Endothelial cell of umbilical vein (primary cell): Measurements from ENCODE around the gene HOXA10. TPM values are rescaled to one million over a fixed set of nuclear protein-coding genes. Genes with fewer than 3 reads are reported as not detected.

Source experiments
- BruUV-seq: library from RNA; stranded (reverse); fragments of 400-500 nt; replicated peaks from 2 replicates; lab custom pipeline; 2021; lab: Mats Ljungman, UMichigan
- CTCF ChIA-PET: fragments of 300-600, 350-600 bp; sonication (Branson Sonifier 250); formaldehyde crosslinking; loops from one replicate; lab custom pipeline; 2021; ENCODE audit warnings: antibody characterized with exemption, inconsistent platforms; lab: Charles Lee
- POLR2A ChIA-PET: fragments of 300-600, 350-600 bp; sonication (Branson Sonifier 250); formaldehyde crosslinking; loops from one replicate; lab custom pipeline; 2021; ENCODE audit warnings: antibody characterized with exemption, inconsistent platforms; lab: Charles Lee
- DNase-seq: peaks from one replicate; pipeline ENCODE4 v3.0.0-alpha.2; 2011; ENCODE audit warnings: low read depth, low spot score
- FAIRE-seq: peaks from 2 replicates; lab custom pipeline; 2011; peaks lifted over from hg19 to GRCh38; lab: Jason Lieb, UNC
- H2AFZ ChIP-seq: 2 replicates; pipeline ENCODE4 v1.6.0; 2012; ENCODE audit warnings: low read depth, low read length, control low read depth, inconsistent platforms
- H3K27ac ChIP-seq: 2 replicates; pipeline ENCODE4 v1.5.1; 2011; ENCODE audit warnings: low read depth, mild to moderate bottlenecking, control low read depth, low read length, moderate library complexity; ENCODE audit not compliant: insufficient read depth
- H3K27me3 ChIP-seq, 2 experiments: 2 replicates each; pipeline versions ENCODE4 v1.6.0 to v1.6.1; 2011; ENCODE audit warnings: low read length in 2 of 2, mixed read lengths in 1 of 2; ENCODE audit not compliant: control insufficient read depth in 2 of 2, insufficient read depth in 2 of 2
- H3K36me3 ChIP-seq, 2 experiments: 2 replicates in 1 of 2; 3 replicates in 1 of 2; pipeline ENCODE4 v1.5.1; 2011; ENCODE audit warnings: low read length in 2 of 2, mild to moderate bottlenecking in 1 of 2, moderate library complexity in 1 of 2; ENCODE audit not compliant: control insufficient read depth in 2 of 2, insufficient read depth in 2 of 2; ENCODE audit errors: extremely low read depth in 1 of 2
- H3K4me1 ChIP-seq: 3 replicates; pipeline ENCODE4 v1.5.1; 2011; ENCODE audit warnings: mild to moderate bottlenecking, low read length; ENCODE audit not compliant: control insufficient read depth, insufficient read depth; ENCODE audit errors: extremely low read depth
- H3K4me2 ChIP-seq: 2 replicates; pipeline ENCODE4 v1.6.1; 2011; ENCODE audit warnings: low read length, control low read depth, mixed read lengths; ENCODE audit not compliant: insufficient read depth
- H3K4me3 ChIP-seq, 3 experiments: fragments of 200-600 bp in 1 of 3; sonication (generic), shearing (Covaris generic) in 1 of 3; replicated peaks in 1 of 3; 2 replicates each; pipeline ENCODE4 v1.5.1; 2011 to 2016; ENCODE audit warnings: control low read depth in 3 of 3, low read length in 3 of 3, mild to moderate bottlenecking in 2 of 3, inconsistent platforms in 1 of 3, low read depth in 1 of 3, moderate library complexity in 1 of 3; ENCODE audit not compliant: insufficient read depth in 1 of 3
- H3K79me2 ChIP-seq: 2 replicates; pipeline ENCODE4 v1.6.0; 2012; ENCODE audit warnings: low read length, inconsistent platforms; ENCODE audit not compliant: control insufficient read depth, insufficient read depth
- H3K9ac ChIP-seq: replicated peaks from 2 replicates; pipeline ENCODE3; 2011; ENCODE audit warnings: low read length, control low read depth; ENCODE audit not compliant: insufficient read depth; ENCODE audit errors: extremely low read depth
- H3K9me1 ChIP-seq: replicated peaks from 3 replicates; pipeline ENCODE4 v1.6.0; 2011; ENCODE audit warnings: mild to moderate bottlenecking, low read length; ENCODE audit not compliant: control insufficient read depth, insufficient read depth; ENCODE audit errors: extremely low read depth
- H3K9me3 ChIP-seq: replicated peaks from 2 replicates; pipeline ENCODE4 v1.5.1; 2012; ENCODE audit warnings: low read length, inconsistent platforms; ENCODE audit not compliant: control insufficient read depth, insufficient read depth
- H4K20me1 ChIP-seq: replicated peaks from 2 replicates; pipeline ENCODE3; 2011; ENCODE audit warnings: mild to moderate bottlenecking, low read length; ENCODE audit not compliant: control insufficient read depth, insufficient read depth; ENCODE audit errors: extremely low read depth
- CTCF ChIP-seq, 2 donors: IDR thresholded peaks; 1 replicate in 1 of 2; 2 replicates in 1 of 2; pipeline ENCODE4 v1.5.1; 2011; ENCODE audit warnings: low read length in 2 of 2, mild to moderate bottlenecking in 2 of 2, moderate library complexity in 2 of 2, control low read depth in 1 of 2, inconsistent platforms in 1 of 2, low read depth in 1 of 2; ENCODE audit not compliant: insufficient read depth in 1 of 2; ENCODE audit errors: extremely low read depth in 1 of 2
- EZH2 ChIP-seq: IDR thresholded peaks from 2 replicates; pipeline ENCODE4 v1.6.1; 2012; ENCODE audit warnings: borderline replicate concordance, low read depth, mild to moderate bottlenecking, moderate library complexity, low read length, inconsistent platforms; ENCODE audit not compliant: severe bottlenecking
- FOS ChIP-seq: IDR thresholded peaks from 2 replicates; pipeline ENCODE4 v1.6.1; 2011; ENCODE audit warnings: mild to moderate bottlenecking, low read length, moderate library complexity, borderline replicate concordance; ENCODE audit not compliant: insufficient read depth
- GATA2 ChIP-seq: IDR thresholded peaks from 2 replicates; pipeline ENCODE4 v1.7.0; 2011; ENCODE audit warnings: low read depth, mild to moderate bottlenecking, moderate library complexity, mixed read lengths, low read length; ENCODE audit not compliant: insufficient read length, insufficient read depth
- JUN ChIP-seq: IDR thresholded peaks from 2 replicates; pipeline ENCODE4 v1.6.1; 2011; ENCODE audit warnings: borderline replicate concordance, low read depth; ENCODE audit not compliant: insufficient read length, insufficient read depth
- MAX ChIP-seq: IDR thresholded peaks from 2 replicates; pipeline ENCODE4 v1.6.1; 2011; ENCODE audit not compliant: insufficient read depth, insufficient read length
- MYC ChIP-seq: IDR thresholded peaks from one replicate; pipeline ENCODE4 v1.6.1; 2011; ENCODE audit warnings: mild to moderate bottlenecking, low read depth, low read length
- POLR2A ChIP-seq: IDR thresholded peaks from 2 replicates; pipeline ENCODE4 v1.6.1; 2012; ENCODE audit warnings: low read depth, mild to moderate bottlenecking, control low read depth, low read length
- POLR2AphosphoS5 ChIP-seq: IDR thresholded peaks from 2 replicates; pipeline ENCODE4 v1.6.1; 2012; ENCODE audit warnings: low read depth, mild to moderate bottlenecking, control low read depth, low read length, moderate library complexity; ENCODE audit not compliant: insufficient read depth
- dilution Hi-C: fragments of 300-500 bp; cut with MboI; formaldehyde crosslinking; loops from one replicate; pipeline ENCODE4 v1.15.0; 2019; ENCODE audit warnings: low sequenced_read_pairs; ENCODE audit not compliant: extremely low pct_ligation_motif_present
- intact Hi-C: fragments of 100-400 bp; cut with micrococcal nuclease; formaldehyde crosslinking; loops from one replicate; pipeline ENCODE4 v1.10.0; 2022
- polyA plus RNA-seq, 4 experiments: library from polyadenylated mRNA; depleted of rRNA in 3 of 4; stranded (reverse) in 3 of 4; unstranded in 1 of 4; fragments of >200 nt; gene quantifications; 2 replicates each; pipeline versions ENCODE4 v1.2.1 to v1.2.3, GENCODE V29; 2011 to 2012; ENCODE audit warnings: missing spikeins in 1 of 4
- total RNA-seq: library from RNA; stranded (reverse); gene quantifications from 2 replicates; pipeline ENCODE4 v1.2.3, GENCODE V29; 2021

HOXA10 gene
- total and polyA plus RNA-seq, 2 donors (not counting 3 experiments of a cell fraction or from before 2014, with no cell fraction given) = 24.4 to 30.3 TPM

- Histone ChIP-seq H3K36me3 (no peaks in the 10 kb centered on the region), H3K4me2 (no peak overlapping the region), H3K27me3 (peaks cover 52 to 78% of the 10 kb centered on the region in 2 experiments), H4K20me1 (no peaks in the 10 kb centered on the region), H3K9me1 (no peaks in the 10 kb centered on the region), H3K9me3 (no peaks in the 10 kb centered on the region), H2AFZ (no peak overlapping the region), H3K4me3 (no peak overlapping the region), H3K4me1 (peaks cover 16% of the 10 kb centered on the region), H3K9ac (no peak overlapping the region), H3K79me2 (no peaks in the 10 kb centered on the region), H3K27ac (no peak overlapping the region)
- intact Hi-C loops (loop anchor here (1.0 kb wide), 9 partner anchors 380 to 897 kb away; no protein-coding TSS in a partner anchor), dilution Hi-C loops (no loop called here)
- no peak for TF ChIP-seq MYC
- TF ChIP-seq CTCF (IDR thresholded peaks at IDR 0.05; ENCODE audit: extremely low read depth in 1 of 2, insufficient read depth in 1 of 2, low read depth in 1 of 2, low read length in 2 of 2) = peak; percentile 66 to 68
- TF ChIP-seq JUN = no peak
- no peak for TF ChIP-seq FOS
- TF ChIP-seq POLR2A = no peak
- TF ChIP-seq MAX = no peak
- peak; percentile 24 for TF ChIP-seq EZH2
- no peak for TF ChIP-seq POLR2AphosphoS5
- no peak for TF ChIP-seq GATA2
- no TSS peak for BruUV-seq
- DNase-seq (peak; percentile 84), FAIRE-seq (peak; percentile 89)
- ChIA-PET CTCF (interaction anchor here (0.6 to 2.8 kb wide), 101 partner anchors 9 to 1727 kb away, joined by 3 to 148 read pairs (median 5); partner anchors contain the start of genes EVX1, HIBADH and HOXA11), POLR2A (interaction anchor here (0.5 kb wide), 1 partner anchor 78 kb away, joined by 3 read pairs; no protein-coding TSS in a partner anchor)
Observed at GRCh38 chr7:27196287-27196767, 22.2 kb upstream of the HOXA10 start.
